Measurements from ENCODE around the gene TP53BP1. TPM values are rescaled to one million over a fixed set of nuclear protein-coding genes. Genes with fewer than 3 reads are reported as not detected.

The TP53BP1 gene
- total and polyA plus RNA-seq, 2 of the 13 experiments (the other 11 are each of a cell fraction or from before 2014, with no cell fraction given), result 17.1 to 17.4 TPM

- peak; percentile 63; the same call in 1 of the 2 replicates for TF ChIP-seq THAP9 (CRISPR knock-in tag; IDR thresholded peaks at IDR 0.05; ENCODE audit: borderline replicate concordance)
- no peak for TF ChIP-seq LBX2 (CRISPR knock-in tag; IDR thresholded peaks at IDR 0.05; ENCODE audit: borderline replicate concordance)
- 0 out of 2 replicates have a peak, but pooled peaks have one; percentile 22 for TF ChIP-seq TEF (CRISPR knock-in tag; IDR thresholded peaks at IDR 0.05)
- peak; percentile 84 for TF ChIP-seq PHF21A (CRISPR knock-in tag; IDR thresholded peaks at IDR 0.05)
- no peak for TF ChIP-seq ZNF124 (CRISPR knock-in tag; IDR thresholded peaks at IDR 0.05)
- TF ChIP-seq HES4 (CRISPR knock-in tag; IDR thresholded peaks at IDR 0.05; ENCODE audit: borderline replicate concordance), result peak; percentile 53; the same call in 1 of the 2 replicates
- no peak for TF ChIP-seq ZNF441 (CRISPR knock-in tag; IDR thresholded peaks at IDR 0.05; ENCODE audit: borderline replicate concordance)
- peak; percentile 91; the same call in 1 of the 2 replicates for TF ChIP-seq ETS1 (CRISPR knock-in tag; IDR thresholded peaks at IDR 0.05)
- TF ChIP-seq BHLHE40 (IDR thresholded peaks at IDR 0.05; ENCODE audit: low read length), result no peak
- 0 out of 2 replicates have a peak, but pooled peaks have one; percentile 64 for TF ChIP-seq ZNF605 (CRISPR knock-in tag; IDR thresholded peaks at IDR 0.05)
- peak; percentile 90 for TF ChIP-seq ZNF781 (CRISPR knock-in tag; IDR thresholded peaks at IDR 0.05; ENCODE audit: borderline replicate concordance, not compliant biosample characterization)
- no peak for TF ChIP-seq SUZ12 (IDR thresholded peaks at IDR 0.05; ENCODE audit: low read depth, low read length)
- no peak for TF ChIP-seq BRCA1 (CRISPR knock-in tag; IDR thresholded peaks at IDR 0.05)
- no peak; the same call in 1 of the 2 replicates for TF ChIP-seq ZBTB39 (CRISPR knock-in tag; IDR thresholded peaks at IDR 0.05)
- no peak; the same call in 1 of the 2 replicates for TF ChIP-seq CAMTA2 (CRISPR knock-in tag; IDR thresholded peaks at IDR 0.05; ENCODE audit: borderline replicate concordance)
- TF ChIP-seq CBX1 (IDR thresholded peaks at IDR 0.05; ENCODE audit: low read depth), result no peak
- no peak; the same call in 2 of the 3 replicates for TF ChIP-seq MXI1 (IDR thresholded peaks at IDR 0.05; ENCODE audit: borderline replicate concordance, low read depth, low read length)
- peak; percentile 82; the same call in 1 of the 2 replicates for TF ChIP-seq ZNF546 (CRISPR knock-in tag; conservative IDR thresholded peaks at IDR 0.05)
- TF ChIP-seq SALL1 (CRISPR knock-in tag; IDR thresholded peaks at IDR 0.05), result peak; percentile 80
- no peak for TF ChIP-seq ZNF878 (CRISPR knock-in tag; IDR thresholded peaks at IDR 0.05)
These were observed 121.7 kb downstream of the TP53BP1 start, which contains the start of the genes TUBGCP4 and ZSCAN29 (continued) for GRCh38 chr15:43370975-43371974.

Measured in HepG2 (cell line).